GM12878 (cell line): ENCODE results near the gene MUC5B.

ENCODE experiments used
- ATF3 ChIP-seq: IDR thresholded peaks from 2 replicates; pipeline ENCODE4 v1.6.1; 2011; ENCODE audit warnings: low read depth, mild to moderate bottlenecking, low read length, moderate library complexity, borderline replicate concordance; ENCODE audit errors: extremely low read depth
- BRCA1 ChIP-seq: IDR thresholded peaks from 2 replicates; pipeline ENCODE4 v1.6.1; 2011; ENCODE audit warnings: low read depth, low read length, improper control_type of control experiment
- CHD2 ChIP-seq: IDR thresholded peaks from 2 replicates; pipeline ENCODE4 v1.6.1; 2011; ENCODE audit warnings: low read depth, low read length, improper control_type of control experiment, borderline replicate concordance
- CREM ChIP-seq: IDR thresholded peaks from 2 replicates; pipeline ENCODE4 v1.6.1; 2014; ENCODE audit warnings: antibody characterized with exemption, low read depth
- JUNB ChIP-seq: IDR thresholded peaks from 2 replicates; pipeline ENCODE4 v1.6.1; 2016; ENCODE audit warnings: antibody characterized with exemption, mild to moderate bottlenecking
- MAX ChIP-seq: IDR thresholded peaks from 2 replicates; pipeline ENCODE4 v1.6.1; 2012; ENCODE audit warnings: low read depth, low read length, improper control_type of control experiment
- MXI1 ChIP-seq: fragments of 150-350 bp; IDR thresholded peaks from 2 replicates; pipeline ENCODE4 v1.6.1; 2011; ENCODE audit warnings: low read depth, mild to moderate bottlenecking, inconsistent platforms, low read length, improper control_type of control experiment
- POLR2A ChIP-seq: IDR thresholded peaks from 2 replicates; pipeline ENCODE4 v1.6.1; 2011; ENCODE audit warnings: low read depth, mild to moderate bottlenecking, low read length
- POLR2AphosphoS5 ChIP-seq: IDR thresholded peaks from 2 replicates; pipeline ENCODE4 v1.6.1; 2011; ENCODE audit warnings: mild to moderate bottlenecking, low read length, inconsistent platforms
- RB1 ChIP-seq: fragments of 450-650 bp; formaldehyde crosslinking; IDR thresholded peaks from 2 replicates; pipeline ENCODE4 v1.6.1; 2017; ENCODE audit warnings: mild to moderate bottlenecking, borderline replicate concordance
- TAF1 ChIP-seq: IDR thresholded peaks from 2 replicates; pipeline ENCODE4 v1.6.1; 2011; ENCODE audit warnings: mild to moderate bottlenecking, low read depth, low read length, borderline replicate concordance
- YY1 ChIP-seq: IDR thresholded peaks from 2 replicates; pipeline ENCODE4 v1.6.1; 2011; ENCODE audit warnings: low read depth, mild to moderate bottlenecking, low read length
- ZNF687 ChIP-seq: fragments of 450-650 bp; IDR thresholded peaks from 2 replicates; pipeline ENCODE4 v1.6.1; 2017; ENCODE audit warnings: mild to moderate bottlenecking, moderate library complexity

GRCh38 chr11:1299621-1300020, 76.8 kb downstream of the MUC5B start:
- TF ChIP-seq BRCA1 (no peak), ATF3 (no peak), RB1 (no peak), ZNF687 (no peak), MAX (no peak), CHD2 (no peak), TAF1 (no peak), YY1 (no peak), CREM (no peak), MXI1 (no peak), POLR2AphosphoS5 (no peak), POLR2A (no peak), JUNB (no peak)
